ENCODE measurements around the gene MRLN.

- TF ChIP-seq CTCF (conservative IDR thresholded peaks at IDR 0.05; ENCODE audit: low read depth, low read length) (no peak), EZH2 (IDR thresholded peaks at IDR 0.05; ENCODE audit: borderline replicate concordance, low read depth, low read length, poor library complexity, severe bottlenecking) (no peak)
Measured at GRCh38 chr10:59688921-59689351, 64.3 kb downstream of the MRLN start.

All from A673 (cell line).